ENCODE results near the gene ASCC1. TPM values are rescaled to one million over a fixed set of nuclear protein-coding genes. Genes with fewer than 3 reads are reported as not detected.

ASCC1 gene
- total RNA-seq, 1 donor from 2014 or later, result 33.9 TPM

- H3K27me3 ChIP-seq (ENCODE audit: insufficient read depth, low read length), result peaks cover 34% of the 10 kb centered on the region
- no peaks in the 10 kb centered on the region for H3K79me2 ChIP-seq (ENCODE audit: insufficient read depth, low read length)
- H3K4me3 ChIP-seq (ENCODE audit: insufficient read depth, low read depth, low read length), result no peak overlapping the region
- H3K27ac Mint-ChIP-seq (ENCODE audit: unreplicated experiment), result no peak overlapping the region
- H3K4me1 Mint-ChIP-seq (ENCODE audit: low read depth, unreplicated experiment), result peaks cover 3% of the 10 kb centered on the region
- H4K20me1 ChIP-seq (ENCODE audit: insufficient read depth, low read length), result no peaks in the 10 kb centered on the region
- no peak overlapping the region for H3K4me2 ChIP-seq (ENCODE audit: low read length)
- no peak for DNase-seq (ENCODE audit: low read depth)
- H3K4me3 Mint-ChIP-seq (ENCODE audit: unreplicated experiment), result no peak overlapping the region
- H3K9me3 Mint-ChIP-seq (ENCODE audit: unreplicated experiment), result no peaks in the 10 kb centered on the region
- no peak overlapping the region for H2AFZ ChIP-seq (ENCODE audit: low read depth, low read length)
- H3K27me3 Mint-ChIP-seq (ENCODE audit: low read depth, unreplicated experiment), result peaks cover 24% of the 10 kb centered on the region
- no peaks in the 10 kb centered on the region for H3K9me3 ChIP-seq (ENCODE audit: insufficient read depth, low read depth, low read length)
- H3K27ac ChIP-seq (ENCODE audit: low read depth, low read length), result no peak overlapping the region
- H3K36me3 ChIP-seq (ENCODE audit: insufficient read depth, low read length), result no peaks in the 10 kb centered on the region
- peaks cover 6% of the 10 kb centered on the region for H3K4me1 ChIP-seq (ENCODE audit: insufficient read depth, low read length)
- TF ChIP-seq EZH2 (IDR thresholded peaks at IDR 0.05; ENCODE audit: insufficient read depth, low read length) (no peak), CTCF (IDR thresholded peaks at IDR 0.05; ENCODE audit: insufficient read depth, low read depth, low read length) (no peak)
- no peak for FAIRE-seq
- no peak overlapping the region for H3K9ac ChIP-seq (ENCODE audit: low read length)
- H3K36me3 Mint-ChIP-seq (ENCODE audit: low read depth, unreplicated experiment), result peaks cover 9% of the 10 kb centered on the region
These were observed 158.9 kb downstream of the ASCC1 start for GRCh38 chr10:72056932-72057751.

GRCh38 chr10:72056113-72056512 is 160.0 kb downstream of the ASCC1 start:
- peaks cover 6% of the 10 kb centered on the region for H3K4me1 ChIP-seq (ENCODE audit: insufficient read depth, low read length)
- FAIRE-seq, result no peak
- no peak for DNase-seq (ENCODE audit: low read depth)
- Mint-ChIP-seq H3K27ac (ENCODE audit: unreplicated experiment) (no peak overlapping the region), H3K9me3 (ENCODE audit: unreplicated experiment) (no peaks in the 10 kb centered on the region), H3K27me3 (ENCODE audit: low read depth, unreplicated experiment) (peaks cover 23% of the 10 kb centered on the region), H3K4me3 (ENCODE audit: unreplicated experiment) (no peak overlapping the region), H3K36me3 (ENCODE audit: low read depth, unreplicated experiment) (peaks cover 9% of the 10 kb centered on the region), H3K4me1 (ENCODE audit: low read depth, unreplicated experiment) (peaks cover 3% of the 10 kb centered on the region)
- no peak overlapping the region for H2AFZ ChIP-seq (ENCODE audit: low read depth, low read length)
- no peak overlapping the region for H3K9ac ChIP-seq (ENCODE audit: low read length)
- H3K9me3 ChIP-seq (ENCODE audit: insufficient read depth, low read depth, low read length), result no peaks in the 10 kb centered on the region
- no peaks in the 10 kb centered on the region for H3K36me3 ChIP-seq (ENCODE audit: insufficient read depth, low read length)
- no peak for TF ChIP-seq EZH2 (IDR thresholded peaks at IDR 0.05; ENCODE audit: insufficient read depth, low read length)
- no peak for TF ChIP-seq CTCF (IDR thresholded peaks at IDR 0.05; ENCODE audit: insufficient read depth, low read depth, low read length)
- H4K20me1 ChIP-seq (ENCODE audit: insufficient read depth, low read length), result no peaks in the 10 kb centered on the region
- H3K79me2 ChIP-seq (ENCODE audit: insufficient read depth, low read length), result no peaks in the 10 kb centered on the region
- H3K27me3 ChIP-seq (ENCODE audit: insufficient read depth, low read length), result peaks cover 34% of the 10 kb centered on the region
- H3K4me2 ChIP-seq (ENCODE audit: low read length), result no peak overlapping the region
- no peak overlapping the region for H3K4me3 ChIP-seq (ENCODE audit: insufficient read depth, low read depth, low read length)
- H3K27ac ChIP-seq (ENCODE audit: low read depth, low read length), result no peak overlapping the region

GRCh38 chr10:72053690-72054089 is 162.4 kb downstream of the ASCC1 start:
- TF ChIP-seq EZH2 (IDR thresholded peaks at IDR 0.05; ENCODE audit: insufficient read depth, low read length), result no peak
- no peak for TF ChIP-seq CTCF (IDR thresholded peaks at IDR 0.05; ENCODE audit: insufficient read depth, low read depth, low read length)
- no peak overlapping the region for H3K4me3 Mint-ChIP-seq (ENCODE audit: unreplicated experiment)
- no peaks in the 10 kb centered on the region for H3K4me1 Mint-ChIP-seq (ENCODE audit: low read depth, unreplicated experiment)
- Histone ChIP-seq H3K9me3 (ENCODE audit: insufficient read depth, low read depth, low read length) (no peaks in the 10 kb centered on the region), H3K4me3 (ENCODE audit: insufficient read depth, low read depth, low read length) (no peak overlapping the region), H3K9ac (ENCODE audit: low read length) (no peak overlapping the region), H3K27ac (ENCODE audit: low read depth, low read length) (no peak overlapping the region), H2AFZ (ENCODE audit: low read depth, low read length) (no peak overlapping the region), H3K4me2 (ENCODE audit: low read length) (no peak overlapping the region), H3K79me2 (ENCODE audit: insufficient read depth, low read length) (no peaks in the 10 kb centered on the region), H3K4me1 (ENCODE audit: insufficient read depth, low read length) (no peaks in the 10 kb centered on the region), H3K27me3 (ENCODE audit: insufficient read depth, low read length) (peaks cover 19% of the 10 kb centered on the region), H3K36me3 (ENCODE audit: insufficient read depth, low read length) (no peaks in the 10 kb centered on the region), H4K20me1 (ENCODE audit: insufficient read depth, low read length) (no peaks in the 10 kb centered on the region)
- H3K27me3 Mint-ChIP-seq (ENCODE audit: low read depth, unreplicated experiment), result peaks cover 10% of the 10 kb centered on the region
- H3K27ac Mint-ChIP-seq (ENCODE audit: unreplicated experiment), result no peak overlapping the region
- DNase-seq (ENCODE audit: low read depth) (no peak), FAIRE-seq (no peak)
- H3K9me3 Mint-ChIP-seq (ENCODE audit: unreplicated experiment), result peaks cover 3% of the 10 kb centered on the region
- H3K36me3 Mint-ChIP-seq (ENCODE audit: low read depth, unreplicated experiment), result peaks cover 5% of the 10 kb centered on the region
